ENCODE results near the gene SURF4. TPM values are rescaled to one million over a fixed set of nuclear protein-coding genes. Genes with fewer than 3 reads are reported as not detected.
A peak's percentile ranks its signal among the peaks of the same experiment; 100 is the strongest.
"Not testable (repeated sequence)": the region's sequence is repeated elsewhere in the genome, so short reads cannot be mapped to it uniquely, and the experiment has no call there.

Gene SURF4
- total RNA-seq, 1 donor from 2014 or later, result 243 TPM

DNA sequence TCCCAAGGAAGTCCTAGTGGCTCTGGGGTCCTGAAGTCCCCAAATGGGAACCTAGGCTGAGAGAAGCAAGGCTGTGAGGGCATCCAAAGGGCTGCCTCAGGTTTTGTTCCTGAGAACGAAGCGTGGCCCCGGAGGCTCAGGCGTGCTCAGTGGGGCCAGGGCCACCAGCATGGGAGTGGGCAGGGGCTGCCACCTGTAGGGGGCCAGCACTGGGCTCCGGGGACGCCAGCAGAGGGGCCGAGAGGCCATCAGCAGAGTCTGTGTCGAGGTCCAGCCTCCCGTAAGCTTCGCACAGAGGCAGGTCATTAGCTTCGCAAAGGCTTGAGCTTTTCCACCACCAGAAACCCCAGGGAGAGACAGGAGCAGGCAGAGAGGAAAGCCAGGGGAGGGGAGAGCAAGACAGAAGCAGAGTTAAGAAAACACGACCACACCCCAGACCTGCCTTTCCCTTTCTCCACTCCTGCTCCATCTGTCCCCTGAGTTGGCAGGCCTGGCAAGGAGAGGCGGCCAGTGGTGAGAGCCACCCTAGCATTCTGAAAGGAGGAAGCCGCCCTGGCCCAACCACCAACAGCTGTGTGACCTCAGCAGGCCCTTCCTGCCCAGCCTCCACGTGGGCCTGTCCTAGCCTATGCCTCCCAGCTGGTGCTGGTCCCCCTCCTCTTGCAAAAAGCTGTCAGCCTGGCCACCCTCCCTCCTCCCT lies 34.3 kb downstream of the SURF4 start:
- H3K4me3 Mint-ChIP-seq (ENCODE audit: unreplicated experiment), result no peak overlapping the region
- no peaks in the 10 kb centered on the region for H3K27me3 Mint-ChIP-seq (ENCODE audit: low read depth)
- DNase-seq (ENCODE audit: low spot score), result no peak
- peaks cover 11% of the 10 kb centered on the region for H3K36me3 Mint-ChIP-seq (ENCODE audit: low read depth)
- H3K9me3 Mint-ChIP-seq (ENCODE audit: low read depth), result no peaks in the 10 kb centered on the region
- H3K4me1 Mint-ChIP-seq (ENCODE audit: low read depth), result peaks cover 9% of the 10 kb centered on the region
- H3K27ac Mint-ChIP-seq (ENCODE audit: unreplicated experiment), result no peak overlapping the region
- TF ChIP-seq, protein P1, sequence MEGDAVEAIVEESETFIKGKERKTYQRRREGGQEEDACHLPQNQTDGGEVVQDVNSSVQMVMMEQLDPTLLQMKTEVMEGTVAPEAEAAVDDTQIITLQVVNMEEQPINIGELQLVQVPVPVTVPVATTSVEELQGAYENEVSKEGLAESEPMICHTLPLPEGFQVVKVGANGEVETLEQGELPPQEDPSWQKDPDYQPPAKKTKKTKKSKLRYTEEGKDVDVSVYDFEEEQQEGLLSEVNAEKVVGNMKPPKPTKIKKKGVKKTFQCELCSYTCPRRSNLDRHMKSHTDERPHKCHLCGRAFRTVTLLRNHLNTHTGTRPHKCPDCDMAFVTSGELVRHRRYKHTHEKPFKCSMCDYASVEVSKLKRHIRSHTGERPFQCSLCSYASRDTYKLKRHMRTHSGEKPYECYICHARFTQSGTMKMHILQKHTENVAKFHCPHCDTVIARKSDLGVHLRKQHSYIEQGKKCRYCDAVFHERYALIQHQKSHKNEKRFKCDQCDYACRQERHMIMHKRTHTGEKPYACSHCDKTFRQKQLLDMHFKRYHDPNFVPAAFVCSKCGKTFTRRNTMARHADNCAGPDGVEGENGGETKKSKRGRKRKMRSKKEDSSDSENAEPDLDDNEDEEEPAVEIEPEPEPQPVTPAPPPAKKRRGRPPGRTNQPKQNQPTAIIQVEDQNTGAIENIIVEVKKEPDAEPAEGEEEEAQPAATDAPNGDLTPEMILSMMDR (IDR thresholded peaks at IDR 0.05), result no peak

DNA sequence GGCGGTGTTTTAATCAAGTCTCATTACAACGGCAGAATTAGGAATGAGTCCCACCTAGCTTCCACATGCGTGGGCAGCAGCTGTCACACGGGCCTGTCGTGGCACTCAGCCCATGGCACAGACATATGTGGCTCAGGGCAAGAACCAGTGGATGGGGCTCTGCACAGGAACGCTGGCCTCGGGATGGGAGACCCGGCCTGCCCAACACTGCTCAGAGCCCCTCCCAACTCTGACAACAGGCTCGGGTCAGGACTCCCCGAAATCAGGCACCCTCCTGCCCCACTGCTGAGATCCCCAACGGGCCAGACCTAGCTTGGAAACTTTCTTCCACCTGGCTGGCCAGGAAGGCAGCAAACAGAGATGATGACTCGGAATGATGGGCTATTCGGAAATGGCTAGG lies 34.9 kb downstream of the SURF4 start:
- no peak overlapping the region for H3K4me3 Mint-ChIP-seq (ENCODE audit: unreplicated experiment)
- DNase-seq (ENCODE audit: low spot score), result no peak
- no peaks in the 10 kb centered on the region for H3K27me3 Mint-ChIP-seq (ENCODE audit: low read depth)
- peaks cover 11% of the 10 kb centered on the region for H3K36me3 Mint-ChIP-seq (ENCODE audit: low read depth)
- H3K4me1 Mint-ChIP-seq (ENCODE audit: low read depth), result peaks cover 6% of the 10 kb centered on the region
- no peaks in the 10 kb centered on the region for H3K9me3 Mint-ChIP-seq (ENCODE audit: low read depth)
- TF ChIP-seq, protein P1 (IDR thresholded peaks at IDR 0.05), result no peak
- no peak overlapping the region for H3K27ac Mint-ChIP-seq (ENCODE audit: unreplicated experiment)

DNA sequence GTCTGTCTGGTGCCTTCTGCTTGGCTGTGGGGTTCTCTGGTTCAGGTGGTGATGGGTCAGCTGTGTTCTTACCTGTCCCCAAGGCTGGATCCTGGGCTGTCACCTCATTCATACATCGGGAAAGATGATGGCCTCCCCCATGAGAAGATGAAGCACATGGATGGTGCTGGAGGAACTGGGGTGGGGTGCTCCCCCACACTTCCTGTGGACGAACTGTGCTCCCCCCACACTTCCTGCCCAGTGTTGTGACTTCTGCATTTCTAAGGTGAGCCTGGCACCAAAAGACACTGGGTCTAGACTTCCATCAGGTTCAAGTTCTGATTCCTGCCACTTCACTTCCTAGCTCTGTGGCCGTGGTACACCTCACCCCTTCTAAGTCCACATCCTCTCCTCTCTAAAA lies 35.6 kb downstream of the SURF4 start:
- peaks cover 10% of the 10 kb centered on the region for H3K4me1 Mint-ChIP-seq (ENCODE audit: low read depth)
- H3K27ac Mint-ChIP-seq (ENCODE audit: unreplicated experiment), result no peak overlapping the region
- no peaks in the 10 kb centered on the region for H3K9me3 Mint-ChIP-seq (ENCODE audit: low read depth)
- TF ChIP-seq, protein P1 (IDR thresholded peaks at IDR 0.05), result no peak
- peaks cover 11% of the 10 kb centered on the region for H3K36me3 Mint-ChIP-seq (ENCODE audit: low read depth)
- DNase-seq (ENCODE audit: low spot score), result no peak
- H3K4me3 Mint-ChIP-seq (ENCODE audit: unreplicated experiment), result no peak overlapping the region
- H3K27me3 Mint-ChIP-seq (ENCODE audit: low read depth), result no peaks in the 10 kb centered on the region

DNA sequence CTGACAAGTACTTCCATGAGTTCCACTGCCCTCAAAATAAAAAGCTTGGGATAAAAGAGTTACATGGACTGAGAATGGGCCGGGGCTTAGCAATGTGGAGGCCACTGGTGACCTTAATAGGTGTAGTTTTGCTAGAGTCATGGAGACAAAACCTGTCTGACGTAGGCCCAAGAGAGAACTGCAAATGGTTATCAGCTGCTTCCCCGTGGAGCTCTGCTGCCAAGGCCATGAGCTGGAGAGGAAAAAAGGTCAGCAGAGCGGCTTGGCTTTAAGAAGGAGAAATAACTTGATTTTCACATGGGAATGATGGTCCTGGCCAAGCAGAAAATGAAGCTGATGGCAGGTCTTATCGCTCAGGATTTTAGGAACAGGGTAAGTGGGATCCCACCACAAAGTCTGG lies 36.2 kb downstream of the SURF4 start:
- H3K27ac Mint-ChIP-seq (ENCODE audit: unreplicated experiment), result no peak overlapping the region
- peaks cover 10% of the 10 kb centered on the region for H3K36me3 Mint-ChIP-seq (ENCODE audit: low read depth)
- H3K27me3 Mint-ChIP-seq (ENCODE audit: low read depth), result no peaks in the 10 kb centered on the region
- TF ChIP-seq, protein P1 (IDR thresholded peaks at IDR 0.05), result no peak
- no peak for DNase-seq (ENCODE audit: low spot score)
- H3K4me3 Mint-ChIP-seq (ENCODE audit: unreplicated experiment), result no peak overlapping the region
- H3K4me1 Mint-ChIP-seq (ENCODE audit: low read depth), result peaks cover 16% of the 10 kb centered on the region
- H3K9me3 Mint-ChIP-seq (ENCODE audit: low read depth), result no peaks in the 10 kb centered on the region

DNA sequence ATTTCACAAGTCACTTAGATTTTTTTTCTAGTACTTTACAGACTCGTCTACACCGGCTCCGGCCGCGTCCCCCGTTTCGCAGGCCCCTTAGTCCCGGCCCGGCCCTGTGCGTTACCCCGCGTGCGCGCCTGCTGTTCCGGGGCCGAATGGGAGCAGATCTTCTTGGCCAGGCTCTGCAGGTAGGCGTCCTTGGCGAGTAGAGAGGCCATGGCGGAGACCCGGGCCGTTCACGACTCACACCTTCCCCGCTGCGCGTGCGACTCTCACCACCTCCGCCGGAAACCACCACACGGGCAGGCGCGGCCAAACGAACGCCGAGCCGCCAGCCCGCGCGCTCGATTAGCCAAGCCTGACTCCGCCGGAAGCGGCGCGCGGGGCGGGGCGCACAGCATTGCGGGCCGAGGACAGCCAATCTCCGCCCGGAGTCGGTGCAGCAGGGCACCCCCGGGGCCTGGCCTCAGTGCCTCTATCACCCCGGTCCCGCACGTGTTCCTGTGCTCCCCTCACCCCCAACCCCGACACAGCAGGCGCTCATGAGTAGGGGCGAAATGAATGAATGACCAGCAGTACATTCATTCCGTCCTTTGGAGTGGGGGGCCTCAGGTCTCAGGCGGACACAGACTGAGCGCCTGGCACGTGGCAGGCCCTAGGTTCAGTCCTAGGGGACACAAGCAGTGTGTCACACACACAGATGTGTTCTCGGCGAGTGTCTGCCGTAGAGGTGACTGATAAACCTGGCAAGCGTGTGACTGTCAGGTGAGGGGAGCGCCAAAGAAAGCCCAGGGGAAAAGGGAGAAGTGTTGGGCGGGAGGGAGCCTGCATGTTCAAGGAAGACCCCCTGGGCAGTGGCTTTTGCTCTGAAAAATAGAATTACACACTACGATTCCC lies 39.7 kb downstream of the SURF4 start, which contains the start of gene SURF6:
TSS of gene SURF6 (minus strand) at position 265 of the 888 bp plus-strand sequence. CDS start at position 209, 56 bp downstream.
- TF ChIP-seq, protein P1 (IDR thresholded peaks at IDR 0.05), result no peak
- peaks cover 19% of the 10 kb centered on the region for H3K4me1 Mint-ChIP-seq (ENCODE audit: low read depth)
- H3K27me3 Mint-ChIP-seq (ENCODE audit: low read depth), result no peaks in the 10 kb centered on the region
- DNase-seq (ENCODE audit: low spot score), result peak; percentile 98
- peaks cover 22% of the 10 kb centered on the region for H3K36me3 Mint-ChIP-seq (ENCODE audit: low read depth)
- H3K27ac Mint-ChIP-seq (ENCODE audit: unreplicated experiment), result peak within 1 kb of the TSS; percentile 94
- H3K9me3 Mint-ChIP-seq (ENCODE audit: low read depth), result no peaks in the 10 kb centered on the region
- H3K4me3 Mint-ChIP-seq (ENCODE audit: unreplicated experiment), result peak within 1 kb of the TSS; percentile 97

DNA sequence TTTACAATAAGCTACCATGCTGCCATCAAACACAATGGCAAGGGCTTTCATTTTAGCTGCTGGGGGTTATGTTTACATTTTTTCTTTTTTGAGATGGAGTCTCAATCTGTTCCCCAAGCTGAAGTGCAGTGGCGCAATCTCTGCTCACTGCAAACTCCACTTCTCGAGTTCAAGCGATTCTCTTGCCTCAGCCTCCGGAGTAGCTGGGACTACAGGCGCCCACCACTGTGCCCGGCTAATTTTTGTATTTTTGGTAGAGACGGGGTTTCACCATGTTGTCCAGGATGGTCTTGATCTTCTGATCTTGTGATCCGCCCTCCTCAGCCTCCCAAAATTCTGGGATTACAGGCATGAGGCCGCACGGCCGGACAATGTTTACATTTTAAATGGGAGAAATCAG lies 41.0 kb downstream of the SURF4 start:
- Mint-ChIP-seq H3K4me3 (ENCODE audit: unreplicated experiment) (peak overlapping the region; percentile 97), H3K36me3 (ENCODE audit: low read depth) (peaks cover 23% of the 10 kb centered on the region), H3K27ac (ENCODE audit: unreplicated experiment) (peak overlapping the region; percentile 94), H3K4me1 (ENCODE audit: low read depth) (peaks cover 19% of the 10 kb centered on the region)
- DNase-seq (ENCODE audit: low spot score), result peak; percentile 20
- H3K27me3 Mint-ChIP-seq (ENCODE audit: low read depth); H3K9me3 Mint-ChIP-seq (ENCODE audit: low read depth): not testable (repeated sequence)
